Endothelial cell of hepatic sinusoid (primary cell): ENCODE data around the gene GADD45A.

Source experiments
- in situ Hi-C: cut with HindIII; loops from 2 replicates; pipeline ENCODE4 v1.10.0; 2017; ENCODE audit warnings: low sequenced_read_pairs

The GADD45A gene

DNA sequence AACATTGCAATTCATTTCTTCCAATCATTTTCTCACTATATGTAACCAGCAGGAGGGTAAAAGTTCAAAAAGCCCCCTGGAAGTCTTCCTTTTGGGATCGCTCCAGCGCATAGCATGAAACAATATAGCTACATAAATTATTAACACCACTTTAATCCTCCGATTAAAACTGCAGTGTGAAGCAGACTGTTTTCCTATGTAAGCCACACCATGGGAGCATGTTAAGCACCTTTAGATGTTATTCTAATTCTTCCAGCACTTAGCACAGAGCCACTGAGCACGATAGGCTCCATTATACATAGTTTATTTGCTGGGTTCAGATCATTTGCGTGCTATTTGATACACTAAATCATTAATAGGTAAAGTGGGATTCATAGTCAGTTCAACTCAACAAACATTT, 18.4 kb upstream of the GADD45A start:
- in situ Hi-C loops = no loop called here

GRCh38 chr1:67668660-67669059, 16.3 kb upstream of the GADD45A start:
- in situ Hi-C loops = no loop called here

DNA sequence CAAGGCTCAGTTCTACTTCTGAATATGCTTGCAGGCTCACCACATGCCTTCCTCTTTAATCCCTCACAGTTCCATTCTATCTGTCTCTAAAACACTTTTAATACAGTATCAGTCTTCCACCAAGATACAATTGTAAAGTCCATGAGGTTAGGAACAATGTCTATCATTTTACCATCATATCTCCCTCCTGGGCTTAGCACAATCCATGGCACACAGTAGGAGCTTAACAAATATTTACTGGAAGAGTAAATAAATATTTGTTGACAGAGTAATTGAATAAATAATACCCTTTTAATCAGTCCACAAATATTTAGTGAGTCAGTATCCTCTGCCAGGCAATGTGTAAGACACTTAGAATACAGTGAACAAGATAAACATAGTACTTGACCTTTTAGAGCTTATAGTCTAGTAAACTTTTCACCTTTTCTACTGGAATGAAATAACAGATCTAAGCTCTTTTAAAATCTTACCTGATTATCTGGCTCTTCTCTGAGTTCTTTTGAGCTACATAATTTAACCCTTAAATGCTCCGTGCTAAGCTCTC, 12.7 kb upstream of the GADD45A start:
- in situ Hi-C loops = no loop called here

- in situ Hi-C loops = no loop called here
Observed at GRCh38 chr1:67673468-67674201, 11.4 kb upstream of the GADD45A start.

DNA sequence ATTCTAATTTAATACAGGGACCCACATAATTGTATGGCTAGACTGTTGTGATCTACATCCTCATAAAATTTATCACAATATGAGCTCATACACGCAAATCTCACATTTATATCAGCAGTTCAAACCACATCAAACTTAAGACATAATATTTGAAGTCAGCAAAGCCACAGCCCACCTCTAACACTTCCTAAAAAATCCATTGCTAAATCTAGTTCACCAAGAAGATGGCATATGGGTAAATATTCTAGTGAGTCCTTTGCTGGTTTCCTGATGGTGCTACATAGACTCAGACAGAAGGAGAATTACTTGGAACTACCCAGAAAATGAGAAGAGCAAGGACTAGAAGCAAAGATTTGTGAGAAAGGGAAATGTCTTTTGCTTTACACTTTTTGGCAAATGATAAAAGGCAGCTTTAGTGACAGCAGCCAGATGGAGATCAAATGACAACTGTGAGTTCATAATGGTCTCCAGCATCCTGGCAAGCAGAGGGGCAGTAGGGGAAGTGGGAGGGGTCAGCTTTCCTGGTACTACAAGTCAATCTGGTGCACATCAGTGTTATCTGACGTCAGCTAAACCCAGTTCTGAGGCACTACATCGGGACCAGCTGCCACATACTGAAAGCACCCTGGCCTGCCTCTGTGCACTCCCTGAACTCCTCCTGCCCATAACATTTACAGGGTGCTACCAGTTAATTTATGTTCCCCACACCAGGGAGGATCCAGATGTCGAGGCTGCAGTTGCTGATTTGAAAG, 10.6 kb upstream of the GADD45A start:
- in situ Hi-C loops = loop anchor here (25.0 kb wide), 1 partner anchor 137 kb away; no protein-coding TSS in a partner anchor

DNA sequence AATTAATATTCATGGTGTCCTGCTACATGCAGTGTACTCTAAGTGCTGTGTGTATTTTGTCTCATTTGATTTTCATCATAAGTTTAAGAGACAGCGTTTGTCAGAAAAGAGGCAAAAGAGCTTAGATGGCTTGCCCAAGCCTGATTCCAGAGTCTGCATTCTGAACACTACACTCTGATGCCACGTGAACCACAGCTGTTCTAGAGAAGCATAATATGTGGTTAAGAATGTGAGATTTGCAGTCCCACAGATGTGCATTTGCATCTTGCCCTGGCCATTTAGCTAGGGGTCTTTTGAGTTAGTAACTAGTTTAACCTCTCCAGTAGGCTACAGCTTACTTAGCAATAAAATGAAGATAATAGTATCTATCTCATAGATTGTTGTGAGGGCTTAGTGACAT, 9.2 kb upstream of the GADD45A start:
- in situ Hi-C loops = loop anchor here (25.0 kb wide), 1 partner anchor 138 kb away; no protein-coding TSS in a partner anchor

DNA sequence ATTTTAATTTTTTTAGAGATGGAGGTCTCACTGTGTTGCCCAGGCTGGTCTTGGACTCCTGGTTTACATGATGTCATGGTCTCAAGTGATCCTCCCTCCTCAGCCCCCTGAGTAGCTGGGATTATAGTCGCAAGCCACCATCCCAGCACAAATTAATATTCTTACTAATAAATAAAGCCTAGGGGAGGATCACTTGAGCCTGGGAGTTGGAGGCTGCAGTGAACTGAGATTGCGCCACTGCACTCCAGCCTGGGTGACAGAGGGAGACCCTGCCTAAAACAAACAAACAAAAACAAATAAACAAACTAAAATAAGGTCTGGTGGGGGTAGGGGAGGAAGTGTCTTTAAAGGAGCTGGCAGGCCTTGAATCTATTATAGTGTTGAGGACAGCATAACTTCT, 8.7 kb upstream of the GADD45A start:
- in situ Hi-C loops = loop anchor here (25.0 kb wide), 1 partner anchor 139 kb away; no protein-coding TSS in a partner anchor

DNA sequence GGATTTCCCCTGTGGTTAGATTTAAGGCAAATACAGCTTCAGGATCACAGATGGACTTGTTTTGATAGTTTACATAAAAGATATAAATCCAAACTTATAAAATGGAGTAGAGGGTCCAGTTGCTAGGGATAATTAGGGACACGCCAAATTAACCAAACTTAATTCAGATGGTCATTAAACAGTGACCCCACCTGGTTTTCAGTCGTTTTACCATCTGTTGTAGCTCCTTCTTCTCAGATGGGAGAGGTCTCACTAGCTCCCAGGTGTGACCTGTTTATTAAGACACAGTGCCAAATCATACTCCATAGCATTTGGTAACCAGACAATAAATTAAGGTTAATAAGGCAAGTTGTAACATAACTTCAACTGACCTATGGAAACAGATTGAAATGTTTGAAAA, 8.1 kb upstream of the GADD45A start:
- in situ Hi-C loops = loop anchor here (25.0 kb wide), 1 partner anchor 140 kb away; no protein-coding TSS in a partner anchor

- in situ Hi-C loops = loop anchor here (25.0 kb wide), 1 partner anchor 140 kb away; no protein-coding TSS in a partner anchor
Observed at GRCh38 chr1:67677408-67677807, 7.6 kb upstream of the GADD45A start.

DNA sequence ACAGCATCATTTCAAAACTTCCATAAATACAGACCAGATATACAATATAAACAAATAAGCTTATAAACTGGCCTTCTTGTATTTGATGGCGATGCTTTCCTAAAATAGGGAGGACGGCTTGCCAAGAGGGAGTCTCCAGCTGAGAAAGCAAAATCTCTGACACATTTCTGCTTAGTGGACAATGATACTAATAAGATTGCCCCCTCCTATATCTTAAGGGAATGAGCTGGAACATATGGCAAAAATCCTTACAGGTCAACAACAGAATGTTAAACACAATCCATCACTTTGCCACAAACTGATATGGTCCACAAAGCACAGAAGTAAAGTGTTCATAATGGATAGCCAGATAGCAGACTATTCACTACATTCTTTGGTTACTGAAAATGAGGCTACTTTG, 7.1 kb upstream of the GADD45A start:
- in situ Hi-C loops = loop anchor here (25.0 kb wide), 1 partner anchor 141 kb away; no protein-coding TSS in a partner anchor

DNA sequence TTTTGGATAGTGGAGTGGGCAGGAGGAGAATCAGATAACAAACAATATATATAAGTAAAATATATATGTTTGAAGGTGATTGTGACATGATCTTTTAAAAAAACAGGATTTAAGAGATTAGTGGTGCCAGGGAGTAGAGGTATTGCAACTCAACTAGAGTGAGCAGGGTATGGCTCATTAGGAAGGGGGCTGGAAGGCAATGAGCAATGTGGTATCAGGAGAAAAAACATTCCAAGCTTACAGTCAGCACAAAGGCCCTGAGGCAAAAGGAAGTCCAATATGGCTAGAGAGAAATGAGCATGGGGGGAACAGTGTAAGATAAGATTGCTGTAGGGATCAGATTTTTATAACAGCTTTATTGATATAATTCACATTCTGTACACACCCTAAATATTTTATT, 5.3 kb upstream of the GADD45A start:
- in situ Hi-C loops = loop anchor here (25.0 kb wide), 1 partner anchor 142 kb away; no protein-coding TSS in a partner anchor

DNA sequence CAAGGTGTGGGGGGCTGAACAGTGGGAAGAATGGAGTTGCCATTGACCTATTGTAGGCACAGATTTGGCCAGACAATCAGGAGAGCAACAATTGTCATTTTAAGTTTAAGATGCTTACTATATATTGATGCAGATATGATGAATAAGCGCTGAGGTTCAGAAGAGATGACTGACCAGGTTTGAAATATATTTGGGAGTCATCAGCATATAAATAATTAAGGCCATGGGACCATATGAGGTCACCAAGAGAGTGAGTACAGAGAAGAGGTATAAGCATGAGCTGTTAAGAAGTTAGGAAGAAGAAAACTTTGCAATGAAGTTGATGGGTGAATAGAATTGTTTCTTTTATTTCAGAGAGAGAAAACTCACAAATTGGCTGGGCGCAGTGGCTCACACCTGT, 4.5 kb upstream of the GADD45A start:
- in situ Hi-C loops = loop anchor here (25.0 kb wide), 1 partner anchor 143 kb away; no protein-coding TSS in a partner anchor

- in situ Hi-C loops = loop anchor here (25.0 kb wide), 1 partner anchor 145 kb away; no protein-coding TSS in a partner anchor
Observed at GRCh38 chr1:67682659-67683197, 2.3 kb upstream of the GADD45A start.

- in situ Hi-C loops = loop anchor here (25.0 kb wide), 1 partner anchor 146 kb away; no protein-coding TSS in a partner anchor
Observed at GRCh38 chr1:67683316-67683715, 1.7 kb upstream of the GADD45A start.

DNA sequence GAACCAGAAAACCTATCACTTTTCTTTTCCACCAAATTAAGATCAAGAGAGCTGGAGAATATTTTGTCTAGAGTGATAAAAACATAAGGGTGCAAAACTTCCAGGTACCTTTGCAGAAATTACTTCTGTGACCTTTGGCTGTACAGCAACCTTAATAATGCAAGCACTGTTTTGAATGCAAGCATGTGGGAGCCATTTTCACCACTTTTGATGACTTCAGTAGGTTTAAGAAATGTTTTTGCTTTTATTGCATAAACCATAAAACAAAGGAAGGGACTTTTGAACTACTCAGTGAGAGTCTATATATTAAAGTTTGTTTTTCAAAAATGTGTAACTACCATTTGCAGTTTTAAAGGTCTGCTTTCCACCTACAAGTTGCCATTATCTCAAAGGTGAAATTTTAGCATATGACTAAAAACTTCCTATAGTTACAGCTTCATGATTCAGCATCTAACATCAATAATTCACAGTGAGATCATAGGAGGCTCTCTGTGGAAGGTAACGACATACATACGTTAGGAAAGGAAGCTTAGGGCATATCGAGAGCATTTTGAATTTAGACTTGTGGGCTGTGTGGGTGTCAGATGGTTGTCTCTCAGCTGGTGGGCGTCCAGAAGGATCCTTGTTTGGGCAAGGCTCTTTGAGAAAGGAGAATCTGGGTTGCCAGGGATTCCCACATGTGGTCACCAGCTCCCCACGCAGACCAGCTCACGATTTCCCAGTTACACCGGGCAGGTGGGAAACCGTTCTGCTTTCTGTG, 1.1 kb upstream of the GADD45A start:
- in situ Hi-C loops = loop anchor here (25.0 kb wide), 1 partner anchor 147 kb away; no protein-coding TSS in a partner anchor

DNA sequence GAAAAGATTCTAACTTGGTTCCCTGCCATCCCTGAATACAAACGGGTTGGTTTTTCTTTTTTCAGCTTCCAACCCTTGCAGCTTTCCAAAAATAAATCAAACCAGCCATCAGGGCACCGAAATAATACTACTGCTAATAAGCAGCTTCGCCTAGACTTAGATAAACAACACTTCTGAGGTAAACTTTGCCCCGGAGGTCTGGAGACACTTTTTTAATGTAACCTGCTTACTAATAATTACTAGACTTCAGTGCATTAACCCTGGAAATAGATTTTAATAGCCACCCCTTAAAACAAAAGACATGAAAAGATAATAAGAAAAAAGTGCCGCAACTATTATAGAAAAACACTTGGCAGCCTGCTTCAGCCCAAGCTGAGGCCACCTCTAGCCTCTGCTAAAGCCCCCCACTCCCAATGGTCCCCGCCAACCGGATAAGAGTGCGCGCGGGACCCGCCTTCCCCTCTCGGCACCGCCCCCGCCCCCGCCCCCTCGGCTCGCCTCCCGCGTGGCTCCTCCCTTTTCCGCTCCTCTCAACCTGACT, 405 bp upstream of the GADD45A start:
- in situ Hi-C loops = loop anchor here (25.0 kb wide), 1 partner anchor 147 kb away; no protein-coding TSS in a partner anchor

- in situ Hi-C loops = loop anchor here (25.0 kb wide), 1 partner anchor 148 kb away; no protein-coding TSS in a partner anchor
Observed at GRCh38 chr1:67685558-67686266, 711 bp downstream of the GADD45A start.

DNA sequence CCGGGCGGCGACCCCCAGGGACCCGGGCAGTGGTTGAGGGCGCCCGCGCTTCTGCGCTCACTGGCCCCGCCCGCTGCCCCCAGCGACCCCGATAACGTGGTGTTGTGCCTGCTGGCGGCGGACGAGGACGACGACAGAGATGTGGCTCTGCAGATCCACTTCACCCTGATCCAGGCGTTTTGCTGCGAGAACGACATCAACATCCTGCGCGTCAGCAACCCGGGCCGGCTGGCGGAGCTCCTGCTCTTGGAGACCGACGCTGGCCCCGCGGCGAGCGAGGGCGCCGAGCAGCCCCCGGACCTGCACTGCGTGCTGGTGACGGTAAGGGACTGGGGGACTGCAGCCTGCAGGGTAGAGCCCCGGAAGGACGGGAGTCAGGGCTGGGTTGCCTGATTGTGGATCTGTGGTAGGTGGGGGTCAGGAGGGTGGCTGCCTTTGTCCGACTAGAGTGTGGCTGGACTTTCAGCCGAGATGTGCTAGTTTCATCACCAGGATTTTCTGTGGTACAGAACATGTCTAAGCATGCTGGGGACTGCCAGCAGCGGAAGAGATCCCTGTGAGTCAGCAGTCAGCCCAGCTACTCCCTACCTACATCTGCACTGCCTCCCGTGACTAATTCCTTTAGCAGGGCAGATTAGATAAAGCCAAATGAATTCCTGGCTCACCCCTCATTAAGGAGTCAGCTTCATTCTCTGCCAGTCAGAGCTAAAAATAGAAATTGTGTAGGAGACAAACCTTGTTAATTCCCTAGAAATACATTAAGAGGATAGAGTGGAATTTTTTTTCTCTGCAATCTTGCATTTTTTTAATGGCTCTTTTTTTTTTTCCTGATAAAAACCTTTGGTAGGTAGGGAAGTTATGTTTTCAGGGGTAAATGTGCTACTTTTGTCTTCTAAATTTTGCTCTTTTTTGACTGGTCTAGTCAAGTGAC, 1.5 kb downstream of the GADD45A start:
- in situ Hi-C loops = loop anchor here (25.0 kb wide), 1 partner anchor 149 kb away; no protein-coding TSS in a partner anchor
